Measurements from ENCODE around the gene COX7A1.

DNA sequence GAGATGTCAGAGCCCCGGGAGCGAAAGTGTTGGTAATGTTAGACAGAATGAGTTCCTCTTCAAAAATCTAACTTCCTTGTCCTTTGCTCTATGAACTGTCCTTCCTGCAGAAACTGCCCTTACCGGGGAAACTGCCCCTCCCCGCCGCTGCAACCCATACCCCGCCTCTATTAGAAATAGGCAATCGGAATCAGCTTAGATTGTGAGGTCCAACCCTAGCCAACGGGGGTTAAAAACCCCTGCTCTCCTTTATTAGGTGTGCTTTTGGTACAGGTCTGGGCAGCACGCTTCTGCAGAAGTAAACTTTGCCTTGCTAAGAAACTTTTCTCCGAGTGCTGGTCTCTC lies 23.9 kb downstream of the COX7A1 start:
- TF ChIP-seq POLR2A (IDR thresholded peaks at IDR 0.05; ENCODE audit: low read depth, low read length) (no peak), POLR2AphosphoS5 (IDR thresholded peaks at IDR 0.05; ENCODE audit: low read depth, low read length) (no peak), TAF1 (IDR thresholded peaks at IDR 0.05; ENCODE audit: low read depth, low read length) (no peak), SPI1 (IDR thresholded peaks at IDR 0.05; ENCODE audit: low read depth, low read length) (no peak), POU2F2 (IDR thresholded peaks at IDR 0.05; ENCODE audit: low read depth, low read length) (no peak)

All from GM12891 (cell line).